ENCODE results near the gene THSD7A. TPM values are rescaled to one million over a fixed set of nuclear protein-coding genes. Genes with fewer than 3 reads are reported as not detected.

Gene THSD7A
- total and polyA plus RNA-seq, 9 of the 15 experiments (the other 6 are each of a cell fraction or from before 2014, with no cell fraction given), result 0.01 to 0.02 TPM; not detected in 7

DNA sequence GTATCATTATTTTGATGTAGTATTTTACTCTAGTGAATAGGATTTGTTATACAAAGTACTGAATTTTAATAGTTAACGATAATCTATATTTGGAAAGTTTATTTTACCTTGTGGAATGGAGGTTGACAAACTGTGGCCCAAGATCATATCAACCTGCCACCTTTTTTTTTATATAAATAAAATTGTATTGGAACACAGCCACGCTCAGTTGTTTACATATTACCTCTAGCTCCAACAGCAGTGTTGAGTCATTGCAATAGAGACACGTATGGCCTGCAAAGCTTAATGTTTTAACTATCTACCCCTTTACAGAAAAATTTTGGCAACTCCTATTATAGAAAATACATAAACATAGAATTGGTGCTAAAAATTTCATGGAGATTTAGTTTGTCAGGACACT, 239.3 kb downstream of the THSD7A start:
- Histone ChIP-seq H3K4me1 (replicated peaks in 1 of 2; ENCODE audit: control insufficient read depth in 2 of 2, insufficient read depth in 2 of 2, low read length in 2 of 2) (no peaks in the 10 kb centered on the region), H3K27me3 (ENCODE audit: control insufficient read depth in 2 of 2, insufficient read depth in 2 of 2, low read length in 2 of 2) (no peaks in the 10 kb centered on the region), H3K4me3 (no peak overlapping the region), H2AFZ (ENCODE audit: low read depth, low read length) (no peak overlapping the region), H3K79me2 (ENCODE audit: control insufficient read depth, insufficient read depth, low read length) (no peaks in the 10 kb centered on the region), H3K36me3 (ENCODE audit: control insufficient read depth, insufficient read depth, low read length) (no peaks in the 10 kb centered on the region), H3K4me2 (ENCODE audit: insufficient read depth, low read length) (no peak overlapping the region), H3K9me1 (ENCODE audit: control insufficient read depth, insufficient read depth, low read length) (no peaks in the 10 kb centered on the region), H3K9me3 (replicated peaks; ENCODE audit: control insufficient read depth, insufficient read depth, low read depth, low read length) (no peaks in the 10 kb centered on the region), H3K27ac (ENCODE audit: extremely low read depth, low read depth, low read length) (no peak overlapping the region), H4K20me1 (replicated peaks; ENCODE audit: control insufficient read depth, insufficient read depth, low read length) (no peaks in the 10 kb centered on the region), H3K9ac (ENCODE audit: insufficient read depth in 1 of 2, low read depth in 2 of 2, low read length in 2 of 2) (no peak overlapping the region)
- in situ Hi-C loops (cut with MboI) (no loop called here), intact Hi-C loops (cut with micrococcal nuclease) (no loop called here)
- CTCF ChIA-PET (ENCODE audit: low intra/inter-chr PET ratio), result no interaction called here
- DNase-seq (ENCODE audit: extremely low read depth in 1 of 4, low spot score in 3 of 4) (no peak), FAIRE-seq (no peak), ATAC-seq (no peak)
- no TSS peak for BruUV-seq (replicated peaks)
- TF ChIP-seq MTA2 (IDR thresholded peaks at IDR 0.05; ENCODE audit: low read depth) (no peak), CHD4 (IDR thresholded peaks at IDR 0.05; ENCODE audit: insufficient read depth, insufficient replicate concordance, low read depth, low read length, poor library complexity, severe bottlenecking) (no peak), TAF7 (tag; IDR thresholded peaks at IDR 0.05) (no peak)
- WGBS (ENCODE audit: insufficient coverage, low coverage, missing lambda C conversion rate), result 0% methylated on average over 3 of the region's 3 CpGs
- POLR2A ChIA-PET, result interaction anchor here (0.6 kb wide), 1 partner anchor 23 kb away, joined by 3 read pairs; no protein-coding TSS in a partner anchor

DNA sequence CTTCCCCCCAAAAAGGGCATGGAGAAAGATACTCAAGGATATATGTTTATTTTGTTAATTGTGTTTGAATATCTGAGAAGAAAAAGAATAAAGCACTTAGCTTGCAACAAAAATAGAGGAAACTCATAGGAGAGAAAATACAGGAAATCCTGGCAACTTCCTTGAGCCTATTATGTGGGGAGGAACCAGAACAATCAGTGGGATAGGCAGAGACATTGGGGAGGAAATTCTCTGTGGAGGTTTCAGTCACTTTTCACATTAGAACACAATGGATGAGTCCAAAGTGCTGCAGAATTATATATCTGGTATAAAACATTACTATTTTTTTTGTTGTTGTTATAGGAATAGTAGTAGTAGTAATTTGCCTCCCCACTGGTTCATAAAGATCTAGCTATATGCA, 240.1 kb downstream of the THSD7A start:
- ChIA-PET CTCF (ENCODE audit: low intra/inter-chr PET ratio) (no interaction called here), POLR2A (no interaction called here)
- Histone ChIP-seq H3K79me2 (ENCODE audit: control insufficient read depth, insufficient read depth, low read length) (no peaks in the 10 kb centered on the region), H2AFZ (ENCODE audit: low read depth, low read length) (no peak overlapping the region), H3K9me1 (ENCODE audit: control insufficient read depth, insufficient read depth, low read length) (no peaks in the 10 kb centered on the region), H3K9me3 (replicated peaks; ENCODE audit: control insufficient read depth, insufficient read depth, low read depth, low read length) (no peaks in the 10 kb centered on the region), H3K4me1 (replicated peaks in 1 of 2; ENCODE audit: control insufficient read depth in 2 of 2, insufficient read depth in 2 of 2, low read length in 2 of 2) (no peaks in the 10 kb centered on the region), H3K27me3 (ENCODE audit: control insufficient read depth in 2 of 2, insufficient read depth in 2 of 2, low read length in 2 of 2) (no peaks in the 10 kb centered on the region), H3K4me2 (ENCODE audit: insufficient read depth, low read length) (no peak overlapping the region), H3K36me3 (ENCODE audit: control insufficient read depth, insufficient read depth, low read length) (no peaks in the 10 kb centered on the region), H3K4me3 (no peak overlapping the region), H3K9ac (ENCODE audit: insufficient read depth in 1 of 2, low read depth in 2 of 2, low read length in 2 of 2) (no peak overlapping the region), H4K20me1 (replicated peaks; ENCODE audit: control insufficient read depth, insufficient read depth, low read length) (no peaks in the 10 kb centered on the region), H3K27ac (ENCODE audit: extremely low read depth, low read depth, low read length) (no peak overlapping the region)
- intact Hi-C loops (cut with micrococcal nuclease) (no loop called here), in situ Hi-C loops (cut with MboI) (no loop called here)
- BruUV-seq (replicated peaks), result no TSS peak
- TF ChIP-seq SMARCA5 (IDR thresholded peaks at IDR 0.05) (no peak), ZNF12 (CRISPR knock-in tag; IDR thresholded peaks at IDR 0.05) (no peak), LARP7 (IDR thresholded peaks at IDR 0.05) (no peak), KAT2B (IDR thresholded peaks at IDR 0.05; ENCODE audit: low read depth, low read length) (no peak), SRSF7 (optimal IDR thresholded peaks at IDR 0.05; ENCODE audit: low read depth, low read length) (no peak), TGIF2 (CRISPR knock-in tag; IDR thresholded peaks at IDR 0.05) (no peak), ZNF23 (CRISPR knock-in tag; IDR thresholded peaks at IDR 0.05) (no peak), RNF2 (IDR thresholded peaks at IDR 0.05) (no peak), HDAC3 (IDR thresholded peaks at IDR 0.05; ENCODE audit: borderline replicate concordance, partially characterized antibody) (no peak), NCOA2 (IDR thresholded peaks at IDR 0.05; ENCODE audit: partially characterized antibody in 2 of 2) (no peak), SAFB2 (IDR thresholded peaks at IDR 0.05; ENCODE audit: borderline replicate concordance, low read depth, low read length, severe bottlenecking) (no peak), CREB1 (IDR thresholded peaks at IDR 0.05) (no peak), CREB1 (CRISPR knock-in tag; IDR thresholded peaks at IDR 0.05) (no peak)
- TF ChIP-seq, protein P1, sequence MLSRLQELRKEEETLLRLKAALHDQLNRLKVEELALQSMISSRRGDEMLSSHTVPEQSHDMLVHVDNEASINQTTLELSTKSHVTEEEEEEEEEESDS (CRISPR knock-in tag; IDR thresholded peaks at IDR 0.05), result no peak
- no peak for ATAC-seq
- no peak for DNase-seq (ENCODE audit: extremely low read depth in 1 of 4, low spot score in 3 of 4)
- no peak for FAIRE-seq
